GM13977 (cell line): Measurements from ENCODE around the gene KIF25.

ENCODE experiments used
- DNase-seq: peaks from one replicate; pipeline ENCODE4 v3.0.0; 2012; ENCODE audit warnings: low spot score
- in situ Hi-C: fragments of 300-500 bp; cut with MboI; formaldehyde crosslinking; loops from one replicate; pipeline ENCODE4 v1.12.0; 2022; ENCODE audit warnings: low sequenced_read_pairs, low pct_unique_long_range_greater_than_20kb, mixed read lengths, inconsistent platforms; ENCODE audit not compliant: unreplicated experiment
- TF ChIP-seq, protein P1 (sequence below): IDR thresholded peaks from 2 replicates; pipeline ENCODE4 v1.5.1; 2012; ENCODE audit warnings: mild to moderate bottlenecking, control low read depth; ENCODE audit not compliant: insufficient read depth; ENCODE audit errors: extremely low read depth, missing control alignments

KIF25 gene

DNA sequence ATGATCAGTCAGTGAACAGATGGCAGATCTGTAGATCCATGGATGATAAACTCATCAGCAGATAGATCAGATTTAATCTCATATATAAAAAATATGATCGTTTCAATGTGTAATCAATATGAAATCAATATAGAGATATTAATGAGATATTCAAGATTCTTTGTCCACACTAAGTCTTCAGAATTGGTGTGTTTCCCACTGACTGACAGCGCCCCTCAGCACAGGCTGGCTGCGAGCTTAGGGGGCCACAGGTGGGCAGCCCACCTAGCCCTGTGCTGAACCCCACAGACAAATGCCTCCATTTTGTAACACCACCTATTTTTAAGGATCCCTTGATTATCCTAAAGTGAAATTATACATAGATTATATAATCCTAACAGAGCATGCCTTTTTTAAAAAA lies 49.2 kb downstream of the KIF25 start:
- no peak for DNase-seq
- TF ChIP-seq, protein P1, sequence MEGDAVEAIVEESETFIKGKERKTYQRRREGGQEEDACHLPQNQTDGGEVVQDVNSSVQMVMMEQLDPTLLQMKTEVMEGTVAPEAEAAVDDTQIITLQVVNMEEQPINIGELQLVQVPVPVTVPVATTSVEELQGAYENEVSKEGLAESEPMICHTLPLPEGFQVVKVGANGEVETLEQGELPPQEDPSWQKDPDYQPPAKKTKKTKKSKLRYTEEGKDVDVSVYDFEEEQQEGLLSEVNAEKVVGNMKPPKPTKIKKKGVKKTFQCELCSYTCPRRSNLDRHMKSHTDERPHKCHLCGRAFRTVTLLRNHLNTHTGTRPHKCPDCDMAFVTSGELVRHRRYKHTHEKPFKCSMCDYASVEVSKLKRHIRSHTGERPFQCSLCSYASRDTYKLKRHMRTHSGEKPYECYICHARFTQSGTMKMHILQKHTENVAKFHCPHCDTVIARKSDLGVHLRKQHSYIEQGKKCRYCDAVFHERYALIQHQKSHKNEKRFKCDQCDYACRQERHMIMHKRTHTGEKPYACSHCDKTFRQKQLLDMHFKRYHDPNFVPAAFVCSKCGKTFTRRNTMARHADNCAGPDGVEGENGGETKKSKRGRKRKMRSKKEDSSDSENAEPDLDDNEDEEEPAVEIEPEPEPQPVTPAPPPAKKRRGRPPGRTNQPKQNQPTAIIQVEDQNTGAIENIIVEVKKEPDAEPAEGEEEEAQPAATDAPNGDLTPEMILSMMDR, result no peak
- in situ Hi-C loops, result no loop called here

DNA sequence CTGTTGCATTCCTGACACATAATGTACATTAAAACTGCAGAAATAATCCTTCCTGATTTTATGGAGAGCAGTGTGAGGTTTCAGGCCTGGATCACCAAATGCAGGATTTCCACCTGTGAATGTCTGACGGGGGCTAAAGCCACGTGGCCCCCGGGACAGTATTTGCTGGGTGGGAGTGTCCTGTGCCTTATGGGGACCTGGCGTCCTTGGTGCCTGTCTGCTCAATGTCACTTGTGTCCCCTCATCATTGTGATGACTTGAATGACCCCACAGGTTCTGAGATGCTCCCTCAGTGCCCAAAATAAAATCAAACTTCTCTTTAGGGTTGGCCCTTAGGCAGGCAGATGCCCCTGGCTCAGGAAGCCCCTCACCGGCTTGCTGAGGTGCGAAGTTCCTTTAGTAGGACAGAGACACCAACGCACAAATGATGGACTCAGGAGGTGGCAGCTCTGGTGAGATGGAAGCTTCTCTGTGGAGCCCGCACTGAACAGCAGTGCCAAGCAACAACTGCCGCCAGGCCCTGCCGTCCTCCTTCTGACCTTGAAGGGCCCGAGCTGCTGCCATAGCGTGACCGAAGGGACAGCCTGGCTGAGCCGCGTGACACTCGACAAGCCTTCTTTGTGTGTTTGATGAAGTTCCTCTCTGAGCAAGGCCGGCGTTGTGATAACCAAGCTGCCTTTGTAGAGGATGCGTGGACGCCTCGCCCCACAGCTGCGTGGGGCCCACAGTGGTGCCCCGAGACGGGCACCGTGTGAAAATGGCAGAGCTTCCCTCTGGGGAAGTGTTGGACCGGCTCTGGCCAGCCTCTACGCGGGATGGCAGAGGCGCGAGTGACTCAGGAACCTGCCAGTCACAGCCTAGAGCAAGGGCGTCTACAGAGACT lies 50.6 kb downstream of the KIF25 start:
- DNase-seq, result no peak
- in situ Hi-C loops, result no loop called here
- TF ChIP-seq, protein P1, result no peak

DNA sequence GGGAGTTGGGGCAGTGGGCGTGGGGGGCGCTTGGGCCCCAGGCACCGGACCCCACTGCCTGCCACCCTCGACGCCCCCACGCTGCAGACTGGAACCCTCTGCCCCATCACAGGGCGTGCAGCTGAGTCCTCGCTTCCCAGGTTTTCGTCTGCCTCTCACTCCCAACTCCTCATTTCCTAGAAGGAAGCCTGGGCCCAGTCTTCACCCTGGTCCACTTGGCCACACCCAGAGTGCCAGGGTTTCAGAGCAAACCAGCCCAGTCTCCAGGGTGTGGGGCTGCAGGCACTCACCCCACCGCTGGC lies 51.2 kb downstream of the KIF25 start:
- TF ChIP-seq, protein P1, result no peak
- in situ Hi-C loops, result no loop called here
- DNase-seq, result no peak

DNA sequence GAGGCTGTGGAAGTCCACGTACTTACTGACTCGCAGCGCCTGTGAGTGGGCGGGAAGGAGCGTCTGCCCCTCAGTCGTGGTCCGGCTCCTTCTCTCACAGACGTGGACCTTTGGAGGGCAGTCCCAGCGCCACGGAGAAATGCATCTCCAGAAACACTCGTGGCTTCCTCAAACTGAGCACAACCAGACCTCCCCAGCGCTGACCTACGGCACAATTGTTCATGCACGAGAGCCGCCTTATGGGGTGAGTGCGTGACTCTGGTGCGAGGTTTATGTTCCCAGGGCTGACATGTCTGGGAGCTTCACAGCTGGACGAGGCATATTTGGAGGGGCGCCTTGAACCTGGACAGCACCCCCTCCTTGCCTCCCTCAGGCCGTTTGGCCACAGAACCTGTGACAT lies 51.8 kb downstream of the KIF25 start:
- DNase-seq, result no peak
- TF ChIP-seq, protein P1, result no peak
- in situ Hi-C loops, result no loop called here

DNA sequence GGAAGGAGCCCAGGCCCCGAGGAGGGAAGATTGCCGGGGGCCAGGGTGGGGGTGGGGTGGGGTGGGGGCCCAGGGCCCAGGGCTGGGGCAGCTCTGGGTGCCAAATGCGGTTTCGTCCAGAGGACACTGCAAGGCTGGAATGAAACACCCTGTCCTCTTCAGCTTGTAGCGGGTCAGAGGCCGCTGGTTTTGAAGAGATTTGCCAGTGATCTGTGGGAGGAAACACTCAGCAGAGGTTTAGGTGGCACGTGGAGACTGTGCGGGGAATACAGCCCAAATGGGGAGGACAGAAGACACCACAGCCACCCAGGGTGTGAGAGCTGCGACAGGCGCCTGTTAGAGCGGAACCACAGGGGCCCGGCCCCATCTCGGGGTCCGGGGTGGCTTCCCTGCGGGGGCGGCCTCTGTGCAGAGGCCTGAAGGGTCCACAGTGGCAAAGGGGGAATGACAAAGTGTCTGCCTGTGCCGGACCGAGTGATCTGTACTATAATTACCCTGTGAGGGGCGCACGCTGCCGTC lies 52.3 kb downstream of the KIF25 start:
- in situ Hi-C loops, result no loop called here
- TF ChIP-seq, protein P1, result no peak
- no peak for DNase-seq

DNA sequence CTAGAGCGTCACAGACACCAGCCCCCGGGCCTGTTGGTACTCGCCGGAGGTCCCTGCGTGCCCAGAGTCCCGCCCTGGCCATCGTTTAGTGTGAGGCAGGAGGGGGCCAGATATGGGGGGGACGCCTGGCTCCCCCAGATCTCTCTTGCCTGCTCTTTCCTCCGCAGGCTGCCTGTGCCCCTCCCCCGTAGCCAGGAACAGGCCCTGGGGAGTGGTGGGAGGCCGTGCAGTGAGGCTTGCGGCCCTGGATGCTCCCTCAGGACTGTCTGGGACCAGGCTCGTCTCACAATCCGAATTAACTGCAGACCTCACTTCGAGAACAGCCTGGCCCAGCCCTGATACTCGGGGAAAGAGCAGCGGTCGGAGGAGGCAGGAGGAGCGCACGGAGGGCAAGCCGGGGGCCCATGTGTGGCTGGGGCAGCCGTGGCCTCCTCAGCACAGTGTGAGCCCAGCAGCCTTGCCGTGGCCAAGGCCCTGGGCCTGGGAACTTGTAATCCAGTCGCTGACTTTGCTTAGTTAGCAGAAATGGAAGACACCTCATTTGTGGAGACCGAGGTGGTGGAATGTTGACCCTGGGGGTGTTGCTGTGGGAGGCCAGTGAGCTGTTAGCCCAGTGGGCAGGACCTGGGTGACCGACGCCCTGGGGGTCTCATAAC lies 52.9 kb downstream of the KIF25 start:
- in situ Hi-C loops, result no loop called here
- no peak for DNase-seq
- TF ChIP-seq, protein P1, result no peak
